GM21737 (cell line): ENCODE measurements around the gene PLPPR4.

ENCODE experiments used
- ATAC-seq: cut with Tn5 transposase; IDR thresholded peaks from one replicate; pipeline ENCODE4 v1.9.1; 2021; ENCODE audit warnings: mild to moderate bottlenecking, moderate library complexity; ENCODE audit not compliant: unreplicated experiment

Gene PLPPR4

GRCh38 chr1:99347041-99347684 lies 82.9 kb downstream of the PLPPR4 start:
- no peak for ATAC-seq

- no peak for ATAC-seq
Observed at GRCh38 chr1:99348397-99349132, 84.3 kb downstream of the PLPPR4 start.

GRCh38 chr1:99352821-99353220 lies 88.5 kb downstream of the PLPPR4 start:
- ATAC-seq: no peak

GRCh38 chr1:99358770-99359169 lies 94.5 kb downstream of the PLPPR4 start:
- no peak for ATAC-seq
